GM18867 (cell line): ENCODE results near the gene ERVK3-1.
A peak's percentile ranks its signal among the peaks of the same experiment; 100 is the strongest.
"Not testable (repeated sequence)": the region's sequence is repeated elsewhere in the genome, so short reads cannot be mapped to it uniquely, and the experiment has no call there.

Experiments
- ATAC-seq: cut with Tn5 transposase; IDR thresholded peaks from one replicate; pipeline ENCODE4 v1.9.1; 2021; ENCODE audit warnings: mild to moderate bottlenecking, moderate library complexity; ENCODE audit not compliant: unreplicated experiment

The ERVK3-1 gene

DNA sequence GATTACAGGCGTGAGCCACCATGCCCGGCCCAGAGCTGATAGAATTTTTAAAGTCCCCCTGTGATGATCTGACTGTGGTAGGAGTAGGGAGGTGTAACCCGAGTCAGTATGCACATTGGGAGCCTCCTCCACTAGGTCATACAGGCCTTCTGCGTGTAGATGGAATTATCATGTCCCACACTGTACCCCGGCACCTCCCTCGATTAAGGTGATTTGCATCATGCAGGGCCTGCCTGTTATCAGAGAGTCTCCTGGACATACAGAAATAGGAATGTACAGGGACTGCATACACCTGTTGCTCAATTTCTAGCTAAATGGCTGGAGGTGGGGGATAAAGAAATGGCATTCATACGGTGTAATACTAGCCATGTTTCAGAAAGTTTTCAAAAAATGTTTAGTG is 922 bp upstream of the ERVK3-1 start:
- ATAC-seq = no peak

- ATAC-seq = no peak
Measured at GRCh38 chr19:58304748-58305064, 471 bp upstream of the ERVK3-1 start.

DNA sequence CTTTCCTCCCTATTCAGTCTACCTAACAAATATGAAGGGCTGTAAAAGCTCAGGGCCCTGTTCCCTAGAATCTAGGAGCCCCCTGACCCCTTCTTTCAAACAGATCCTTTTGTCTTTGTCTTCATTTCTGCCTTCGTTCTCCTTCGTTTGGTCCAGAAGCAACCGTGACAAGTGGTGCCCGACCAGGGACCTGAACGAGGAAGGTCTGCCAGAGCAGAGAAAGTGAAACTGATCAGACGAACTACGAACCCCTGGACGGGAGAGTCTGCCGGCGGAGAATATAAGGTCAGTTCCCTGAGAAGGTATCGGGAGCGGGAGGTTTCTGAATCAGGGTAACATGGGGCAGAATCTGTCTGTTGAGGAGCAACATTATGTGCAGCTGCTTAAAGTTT is 751 bp downstream of the ERVK3-1 start:
- ATAC-seq = no peak

DNA sequence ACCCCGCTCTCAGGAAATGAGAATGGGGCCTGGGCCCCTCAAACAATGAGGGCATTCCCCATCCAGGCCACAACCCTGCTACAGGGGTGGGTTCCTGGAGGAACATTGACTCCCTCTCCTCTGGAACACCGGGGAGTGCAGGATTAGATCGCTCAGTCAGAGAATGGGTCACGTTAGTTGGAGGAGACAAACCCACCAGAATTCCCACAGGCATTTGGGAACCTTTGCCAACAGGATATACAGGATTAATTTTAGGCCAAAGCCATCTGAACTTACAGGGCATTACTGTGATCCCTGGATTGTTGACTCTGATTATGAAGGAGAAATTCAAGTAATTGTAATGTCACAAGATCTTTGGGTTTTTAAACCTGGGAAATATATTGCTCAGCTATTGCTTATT is 2.6 kb downstream of the ERVK3-1 start:
- ATAC-seq = no peak

GRCh38 chr19:58310685-58311084 is 5.5 kb downstream of the ERVK3-1 start:
- not testable (repeated sequence) for ATAC-seq

GRCh38 chr19:58311345-58311865 is 6.2 kb downstream of the ERVK3-1 start:
- no peak for ATAC-seq

DNA sequence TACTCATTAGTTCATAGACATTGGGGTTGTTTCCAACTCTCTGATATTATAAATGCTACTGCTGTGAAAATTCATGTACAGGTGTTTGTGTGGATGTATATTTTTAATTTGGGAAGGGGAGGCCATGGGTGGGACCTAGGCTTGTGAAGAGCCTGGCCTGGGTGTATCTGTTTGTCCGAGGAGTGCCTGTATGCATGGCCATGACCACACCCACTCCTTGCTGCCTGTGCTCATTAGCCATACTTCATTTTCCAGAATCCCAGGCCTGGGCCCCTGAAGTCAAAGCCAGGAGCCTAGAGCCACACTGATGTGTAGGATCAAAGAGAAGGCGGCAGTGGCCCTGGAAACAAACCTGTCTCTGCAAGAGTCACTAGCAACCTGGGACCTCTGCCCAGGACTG is 10.4 kb downstream of the ERVK3-1 start:
- no peak for ATAC-seq

DNA sequence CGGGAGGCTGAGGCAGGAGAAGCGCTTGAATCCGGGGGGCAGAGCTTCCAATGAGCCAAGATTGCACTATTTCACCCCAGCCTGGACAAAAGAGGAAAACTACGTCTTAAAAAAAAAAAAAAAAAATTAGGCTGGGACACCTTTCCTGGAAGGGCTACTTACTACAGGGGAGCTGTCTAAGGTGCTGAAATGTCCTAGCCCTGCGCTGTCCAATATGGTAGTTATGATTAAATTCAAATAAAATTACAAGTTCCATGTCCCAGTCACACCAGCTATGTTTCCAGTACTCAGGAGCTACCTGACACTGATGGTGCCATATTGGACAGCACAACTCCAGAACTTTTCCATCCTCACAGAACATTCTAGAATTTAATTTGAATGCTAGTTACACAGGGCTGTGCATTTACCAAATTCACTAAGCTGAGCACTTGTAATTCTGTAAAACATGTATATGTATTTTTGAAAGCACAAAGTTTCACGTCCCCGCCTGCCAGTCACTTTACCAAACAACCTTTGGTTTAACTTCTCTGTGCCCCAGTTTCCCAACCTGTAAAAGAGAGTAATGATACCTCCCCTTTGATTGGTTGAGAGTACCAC is 12.4 kb downstream of the ERVK3-1 start:
- ATAC-seq = no peak

GRCh38 chr19:58318297-58318696 is 13.1 kb downstream of the ERVK3-1 start:
- ATAC-seq = no peak

DNA sequence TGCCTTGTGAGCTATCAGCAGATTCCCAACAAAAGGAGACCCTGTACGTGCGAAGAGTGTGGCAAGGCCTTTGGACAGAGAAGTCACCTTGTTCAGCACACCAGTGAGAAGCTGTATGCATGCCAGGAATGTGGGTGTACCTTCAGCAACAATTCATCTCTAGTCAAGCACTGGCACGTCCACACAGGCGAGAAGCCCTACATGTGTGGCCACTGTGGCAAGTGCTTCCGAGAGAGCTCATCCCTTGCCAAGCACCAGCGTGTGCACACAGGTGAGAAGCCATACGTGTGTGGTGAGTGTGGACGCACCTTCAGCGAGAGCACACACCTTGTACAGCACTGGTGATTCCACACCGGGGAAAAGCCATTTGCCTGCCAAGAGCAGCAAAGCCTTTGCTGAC is 14.1 kb downstream of the ERVK3-1 start:
- no peak for ATAC-seq

GRCh38 chr19:58325311-58326022 is 20.3 kb downstream of the ERVK3-1 start:
- ATAC-seq = no peak

DNA sequence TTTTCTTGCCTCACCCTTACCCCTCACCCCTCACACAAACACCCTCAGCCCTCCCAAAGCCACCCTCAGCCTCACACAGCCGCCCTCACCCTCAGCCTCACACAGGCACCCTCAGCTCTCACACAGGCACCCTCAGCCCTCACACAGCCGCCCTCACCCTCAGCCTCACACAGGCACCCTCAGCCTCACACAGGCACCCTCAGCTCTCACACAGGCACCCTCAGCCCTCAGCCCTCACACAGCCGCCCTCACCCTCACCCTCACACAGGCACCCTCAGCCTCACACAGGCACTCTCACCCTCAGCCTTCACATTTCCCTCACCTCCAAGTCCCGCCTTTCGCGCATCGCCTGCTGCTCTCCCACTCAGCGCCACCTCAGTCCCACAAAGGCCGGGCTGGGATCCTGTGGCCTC is 21.3 kb downstream of the ERVK3-1 start:
- no peak for ATAC-seq

DNA sequence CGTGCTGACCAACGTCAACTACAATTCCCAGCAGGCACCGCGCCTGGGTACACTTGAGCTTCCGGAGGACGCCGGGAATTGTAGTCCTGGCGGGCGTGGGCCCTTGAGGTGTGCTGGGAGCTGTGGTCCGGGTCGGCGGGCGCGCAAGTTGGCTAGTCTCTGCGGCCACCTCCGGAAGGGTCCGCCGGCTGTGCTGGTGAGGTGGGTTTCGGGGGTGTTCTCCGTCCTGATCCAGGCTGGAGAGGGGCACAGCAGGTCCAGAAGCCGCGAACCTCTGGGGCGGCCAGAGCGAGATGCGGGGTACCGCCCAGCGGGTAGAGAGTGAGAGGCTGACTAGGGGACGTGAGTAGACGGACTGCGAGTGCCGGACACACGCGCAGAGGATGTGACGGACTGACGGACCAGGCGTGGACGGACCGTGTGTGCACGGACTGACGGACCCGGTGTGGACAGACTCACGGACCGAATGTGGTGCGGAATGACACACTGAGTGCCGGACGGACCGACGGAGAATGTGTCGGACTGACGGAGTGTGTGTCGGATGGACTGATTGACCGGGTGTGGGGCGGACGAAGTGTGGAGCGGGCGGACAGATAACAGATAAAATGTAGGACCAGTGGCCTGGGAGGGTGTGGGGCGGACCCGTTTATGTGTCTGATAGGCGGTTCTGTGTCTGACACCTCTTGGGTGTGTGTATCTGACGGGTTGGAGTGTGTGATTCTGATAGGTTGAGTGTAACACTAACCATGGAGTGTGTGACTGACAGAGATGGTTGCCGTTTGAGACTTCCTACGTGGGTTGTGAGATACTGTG is 21.9 kb downstream of the ERVK3-1 start, which contains the start of gene ZSCAN22:
Gene ZSCAN22, plus strand, starts transcription at position 81 of the 813 bp plus-strand sequence. CDS start 7,809 bp downstream, outside the sequence.
- ATAC-seq = peak; percentile 82

DNA sequence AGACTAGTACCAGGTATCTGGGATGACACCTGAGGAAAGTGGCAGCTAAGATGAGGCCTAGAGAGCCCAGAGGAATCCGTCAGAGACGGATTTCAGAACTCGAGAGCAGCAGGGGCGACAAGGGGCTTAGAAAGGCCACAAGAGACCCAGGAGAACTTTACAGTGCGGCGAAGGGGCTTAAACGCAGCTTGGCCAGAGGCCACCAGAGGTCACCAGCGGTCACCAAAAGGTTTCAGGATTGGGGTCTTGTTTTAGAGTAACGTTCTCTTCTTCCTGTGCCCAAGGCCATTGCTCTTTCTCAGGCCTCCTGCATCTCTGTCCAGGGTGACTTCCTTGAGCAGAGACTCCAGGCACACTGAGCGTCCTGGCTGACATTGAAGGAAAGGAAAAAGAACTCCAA is 23.8 kb downstream of the ERVK3-1 start:
- no peak for ATAC-seq

DNA sequence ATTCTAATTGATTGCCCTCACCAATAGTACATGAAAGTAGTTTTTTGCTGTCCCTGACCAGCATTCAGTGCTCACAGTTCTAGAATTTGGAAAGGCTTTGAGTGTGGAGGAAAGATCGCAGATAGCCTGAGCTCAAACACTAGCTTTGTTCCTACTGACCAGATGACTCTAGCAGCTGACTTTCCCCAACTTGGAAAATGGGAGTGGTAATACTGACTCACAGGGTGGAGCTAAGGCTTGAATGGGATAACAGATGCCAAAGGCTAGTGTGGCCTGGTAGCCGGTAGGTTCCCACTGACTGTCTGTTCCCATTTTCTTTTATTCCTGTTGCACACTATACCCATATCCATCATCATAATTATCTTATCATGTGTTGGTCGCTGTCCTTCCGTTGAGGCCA is 25.3 kb downstream of the ERVK3-1 start:
- ATAC-seq = no peak

GRCh38 chr19:58332697-58333096 is 27.5 kb downstream of the ERVK3-1 start:
- no peak for ATAC-seq

GRCh38 chr19:58334691-58335249 is 29.6 kb downstream of the ERVK3-1 start:
- no peak for ATAC-seq

GRCh38 chr19:58335630-58336029 is 30.5 kb downstream of the ERVK3-1 start:
- no peak for ATAC-seq

- ATAC-seq = no peak
Measured at GRCh38 chr19:58336216-58336615, 31.0 kb downstream of the ERVK3-1 start.

- ATAC-seq = no peak
Measured at GRCh38 chr19:58336820-58337219, 31.6 kb downstream of the ERVK3-1 start.

- no peak for ATAC-seq
Measured at GRCh38 chr19:58338336-58338735, 33.2 kb downstream of the ERVK3-1 start.
